ELF-1 (cell line): ENCODE measurements around the gene SYT11.

ENCODE experiments used
- DNase-seq: peaks from one replicate; pipeline ENCODE4 v3.0.0-alpha.2; 2016; ENCODE audit warnings: low read depth, low spot score

The SYT11 gene

GRCh38 chr1:155934097-155934935 is 74.9 kb downstream of the SYT11 start, which contains the start of gene KHDC4:
KHDC4 (minus strand) TSS chr1:155934413; CDS start chr1:155934373, 40 bp downstream.
- DNase-seq = peak; percentile 98
